ENCODE results near the gene SEMA4A. TPM values are rescaled to one million over a fixed set of nuclear protein-coding genes. Genes with fewer than 3 reads are reported as not detected.
"Not testable (repeated sequence)": the region's sequence is repeated elsewhere in the genome, so short reads cannot be mapped to it uniquely, and the experiment has no call there.

The SEMA4A gene
- total and polyA plus RNA-seq, 2 donors (not counting 1 experiment from before 2014, with no cell fraction given) = 0.27 to 0.99 TPM

DNA sequence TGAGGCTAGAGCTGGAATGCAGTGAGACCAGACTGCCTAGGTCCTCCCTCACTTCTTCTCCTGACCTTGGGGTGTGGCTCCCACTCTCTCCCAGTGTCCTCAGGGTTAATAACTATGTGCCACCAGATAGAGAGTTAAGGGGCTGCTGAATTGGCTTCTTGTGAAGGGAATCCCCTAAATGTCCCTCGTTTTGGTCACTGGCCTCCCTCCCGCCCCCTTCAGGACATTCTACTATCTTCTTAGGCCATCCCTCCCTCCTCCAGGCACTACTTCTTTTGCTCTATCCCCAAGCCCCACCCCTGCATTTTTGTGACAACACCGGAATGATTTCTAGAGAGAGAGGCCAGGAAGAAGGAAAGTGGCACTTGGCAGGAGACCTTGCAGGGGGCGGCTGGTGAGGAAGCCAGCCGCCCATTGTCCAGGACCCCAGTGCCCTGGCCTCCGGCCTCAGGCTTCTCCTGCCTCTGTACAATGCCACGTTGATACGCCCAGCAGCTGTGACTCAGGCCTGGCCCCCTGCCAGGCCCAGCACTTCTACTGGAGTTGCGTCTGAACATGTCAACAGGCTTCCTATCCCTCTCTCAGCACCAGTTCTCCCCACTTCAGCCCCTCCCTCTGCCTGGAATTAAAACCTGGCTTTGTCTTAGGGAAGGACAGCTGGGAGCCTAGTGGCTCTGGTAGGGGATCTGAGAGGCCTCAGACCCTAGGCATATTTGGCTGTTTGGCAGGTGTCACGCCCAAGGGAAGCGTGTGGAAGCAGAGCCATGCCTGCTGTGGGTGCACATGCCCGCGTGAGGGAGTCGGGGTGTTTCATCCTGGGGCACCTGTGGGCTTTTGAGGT is 29.8 kb upstream of the SEMA4A start:
- Histone ChIP-seq H3K4me1 (ENCODE audit: control insufficient read depth, extremely low read depth, insufficient read depth, low read length) (peaks cover 47% of the 10 kb centered on the region), H2AFZ (ENCODE audit: low read length) (no peak overlapping the region), H3K9me3 (ENCODE audit: control insufficient read depth, insufficient read depth, low read depth, low read length) (no peaks in the 10 kb centered on the region), H3K27ac (ENCODE audit: insufficient read depth, low read length) (peak overlapping the region; percentile 99), H4K20me1 (ENCODE audit: control insufficient read depth, extremely low read depth, insufficient read depth, low read length) (no peaks in the 10 kb centered on the region), H3K4me3 (replicated peaks in 1 of 4; ENCODE audit: control extremely low read depth in 1 of 4, insufficient read depth in 1 of 4, low read depth in 3 of 4, low read length in 4 of 4) (peak overlapping the region; percentile 24 to 100 (median 36)), H3K9ac (ENCODE audit: insufficient read depth, low read length) (peak overlapping the region; percentile 60), H3K27me3 (ENCODE audit: control insufficient read depth, insufficient read depth, low read length) (no peaks in the 10 kb centered on the region), H3K4me2 (ENCODE audit: extremely low read depth, insufficient read depth, low read length) (peak overlapping the region; percentile 85), H3K36me3 (ENCODE audit: control insufficient read depth, insufficient read depth, low read length) (peaks cover 13% of the 10 kb centered on the region), H3K79me2 (ENCODE audit: control insufficient read depth, insufficient read depth, low read length) (peaks cover 94% of the 10 kb centered on the region)
- TF ChIP-seq EZH2 (IDR thresholded peaks at IDR 0.05; ENCODE audit: low read length, missing control alignments) = no peak
- TF ChIP-seq, protein P1, sequence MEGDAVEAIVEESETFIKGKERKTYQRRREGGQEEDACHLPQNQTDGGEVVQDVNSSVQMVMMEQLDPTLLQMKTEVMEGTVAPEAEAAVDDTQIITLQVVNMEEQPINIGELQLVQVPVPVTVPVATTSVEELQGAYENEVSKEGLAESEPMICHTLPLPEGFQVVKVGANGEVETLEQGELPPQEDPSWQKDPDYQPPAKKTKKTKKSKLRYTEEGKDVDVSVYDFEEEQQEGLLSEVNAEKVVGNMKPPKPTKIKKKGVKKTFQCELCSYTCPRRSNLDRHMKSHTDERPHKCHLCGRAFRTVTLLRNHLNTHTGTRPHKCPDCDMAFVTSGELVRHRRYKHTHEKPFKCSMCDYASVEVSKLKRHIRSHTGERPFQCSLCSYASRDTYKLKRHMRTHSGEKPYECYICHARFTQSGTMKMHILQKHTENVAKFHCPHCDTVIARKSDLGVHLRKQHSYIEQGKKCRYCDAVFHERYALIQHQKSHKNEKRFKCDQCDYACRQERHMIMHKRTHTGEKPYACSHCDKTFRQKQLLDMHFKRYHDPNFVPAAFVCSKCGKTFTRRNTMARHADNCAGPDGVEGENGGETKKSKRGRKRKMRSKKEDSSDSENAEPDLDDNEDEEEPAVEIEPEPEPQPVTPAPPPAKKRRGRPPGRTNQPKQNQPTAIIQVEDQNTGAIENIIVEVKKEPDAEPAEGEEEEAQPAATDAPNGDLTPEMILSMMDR (conservative IDR thresholded peaks at IDR 0.05 in 1 of 2, IDR thresholded peaks at IDR 0.05 in 1 of 2; ENCODE audit: low read depth in 1 of 2, low read length in 2 of 2) = peak; percentile 30 to 35
- DNase-seq (ENCODE audit: low read depth in 2 of 2) = peak; percentile 97 to 98

DNA sequence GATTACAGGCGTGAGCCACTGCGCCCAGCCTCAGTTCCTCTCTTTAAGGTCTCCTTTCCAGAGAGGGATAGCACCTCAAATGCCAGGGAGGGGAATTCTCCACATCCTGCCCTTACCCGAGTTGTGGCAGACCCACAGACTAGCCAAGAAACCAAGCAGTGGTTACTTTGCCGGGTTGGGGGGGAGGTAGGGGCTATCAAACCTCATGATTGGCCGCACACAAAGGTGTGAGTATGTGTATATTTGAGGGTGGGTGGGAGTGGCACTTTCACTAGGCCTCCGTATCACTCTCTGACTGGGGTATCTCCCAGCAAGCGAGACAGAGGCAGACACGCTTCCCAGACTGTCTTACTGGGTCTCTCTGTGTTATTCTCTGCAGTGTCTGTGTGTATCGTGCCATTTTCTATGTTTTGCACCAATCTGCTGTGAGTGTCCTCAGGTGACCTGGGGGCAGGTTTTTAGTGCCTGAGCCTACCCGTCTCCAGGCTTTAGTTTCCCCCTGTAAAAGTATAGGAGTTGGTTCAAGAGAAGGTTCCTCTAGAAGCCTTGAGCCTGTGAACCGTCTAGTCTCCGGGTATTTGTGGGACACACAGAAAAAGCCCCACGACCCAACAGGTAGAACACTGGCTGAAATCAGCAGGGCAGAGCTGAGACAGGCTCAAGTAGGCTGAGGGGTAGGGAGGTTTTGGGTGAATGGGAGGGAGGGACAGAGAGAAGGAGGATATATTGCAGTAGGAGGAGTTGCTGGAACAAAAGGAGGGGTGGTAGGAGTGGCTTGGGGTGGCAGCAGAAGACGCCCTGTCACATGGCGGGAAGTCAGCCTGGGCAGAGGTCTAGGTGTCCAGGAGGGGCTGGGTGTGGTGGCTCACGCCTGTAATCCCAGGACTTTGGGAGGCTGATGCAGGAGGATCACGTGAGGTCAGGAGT is 28.6 kb upstream of the SEMA4A start:
- peak; percentile 29 to 48 for DNase-seq (ENCODE audit: low read depth in 2 of 2)
- Histone ChIP-seq H3K79me2 (ENCODE audit: control insufficient read depth, insufficient read depth, low read length) (peaks cover 94% of the 10 kb centered on the region), H3K4me2 (ENCODE audit: extremely low read depth, insufficient read depth, low read length) (peak overlapping the region; percentile 78), H3K4me3 (replicated peaks in 1 of 4; ENCODE audit: control extremely low read depth in 1 of 4, insufficient read depth in 1 of 4, low read depth in 3 of 4, low read length in 4 of 4) (peak overlapping the region in 3 of 4 experiments; percentile 1 to 38 (median 2)), H2AFZ (ENCODE audit: low read length) (no peak overlapping the region), H4K20me1 (ENCODE audit: control insufficient read depth, extremely low read depth, insufficient read depth, low read length) (no peaks in the 10 kb centered on the region), H3K27me3 (ENCODE audit: control insufficient read depth, insufficient read depth, low read length) (no peaks in the 10 kb centered on the region), H3K9ac (ENCODE audit: insufficient read depth, low read length) (peak overlapping the region; percentile 36), H3K4me1 (ENCODE audit: control insufficient read depth, extremely low read depth, insufficient read depth, low read length) (peaks cover 57% of the 10 kb centered on the region), H3K36me3 (ENCODE audit: control insufficient read depth, insufficient read depth, low read length) (peaks cover 13% of the 10 kb centered on the region), H3K27ac (ENCODE audit: insufficient read depth, low read length) (peak overlapping the region; percentile 99), H3K9me3 (ENCODE audit: control insufficient read depth, insufficient read depth, low read depth, low read length) (no peaks in the 10 kb centered on the region)
- TF ChIP-seq, protein P1 (conservative IDR thresholded peaks at IDR 0.05 in 1 of 2, IDR thresholded peaks at IDR 0.05 in 1 of 2; ENCODE audit: low read depth in 1 of 2, low read length in 2 of 2) = no peak
- no peak for TF ChIP-seq EZH2 (IDR thresholded peaks at IDR 0.05; ENCODE audit: low read length, missing control alignments)

DNA sequence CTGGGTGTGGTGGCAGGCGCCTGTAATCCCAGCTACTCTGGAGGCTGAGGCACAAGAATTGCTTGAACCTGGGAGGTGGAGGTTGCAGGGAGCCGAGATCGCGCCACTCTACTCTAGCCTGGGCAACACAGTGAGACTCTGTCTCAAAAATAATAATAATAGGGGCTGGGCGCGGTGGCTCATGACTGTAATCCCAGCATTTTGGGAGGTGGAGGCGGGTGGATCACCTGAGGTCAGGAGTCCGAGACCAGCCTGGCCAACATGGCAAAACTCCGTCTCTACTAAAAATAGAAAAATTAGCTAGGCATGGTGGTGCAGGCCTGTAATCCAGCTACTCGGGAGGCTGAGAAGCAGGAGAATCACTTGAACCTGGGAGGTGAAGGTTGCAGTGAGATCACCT is 27.8 kb upstream of the SEMA4A start:
- Histone ChIP-seq H3K4me3 (replicated peaks in 1 of 4; ENCODE audit: control extremely low read depth in 1 of 4, insufficient read depth in 1 of 4, low read depth in 3 of 4, low read length in 4 of 4) (peak overlapping the region in 1 of 4 experiments; percentile 52), H3K4me1 (ENCODE audit: control insufficient read depth, extremely low read depth, insufficient read depth, low read length) (peaks cover 56% of the 10 kb centered on the region), H3K79me2 (ENCODE audit: control insufficient read depth, insufficient read depth, low read length) (peaks cover 94% of the 10 kb centered on the region), H3K36me3 (ENCODE audit: control insufficient read depth, insufficient read depth, low read length) (peaks cover 11% of the 10 kb centered on the region), H3K27ac (ENCODE audit: insufficient read depth, low read length) (peak overlapping the region; percentile 99)
- not testable (repeated sequence) for H2AFZ ChIP-seq (ENCODE audit: low read length); H4K20me1 ChIP-seq (ENCODE audit: control insufficient read depth, extremely low read depth, insufficient read depth, low read length); H3K9ac ChIP-seq (ENCODE audit: insufficient read depth, low read length); DNase-seq (ENCODE audit: low read depth in 2 of 2); H3K9me3 ChIP-seq (ENCODE audit: control insufficient read depth, insufficient read depth, low read depth, low read length); H3K4me2 ChIP-seq (ENCODE audit: extremely low read depth, insufficient read depth, low read length); H3K27me3 ChIP-seq (ENCODE audit: control insufficient read depth, insufficient read depth, low read length)
